HepG2 (cell line): ENCODE data around the gene B4GALT5. TPM values are rescaled to one million over a fixed set of nuclear protein-coding genes. Genes with fewer than 3 reads are reported as not detected.

Source experiments
- AKAP8 ChIP-seq: sonication (generic); formaldehyde crosslinking; IDR thresholded peaks from 2 replicates; pipeline ENCODE4 v1.5.1; 2020; ENCODE audit warnings: mild to moderate bottlenecking, missing genetic modification reagents
- CC2D1A ChIP-seq: sonication (generic); formaldehyde crosslinking; IDR thresholded peaks from 2 replicates; pipeline ENCODE4 v1.8.1; 2023; ENCODE audit warnings: mild to moderate bottlenecking, missing genetic modification reagents
- EHMT2 ChIP-seq: fragments of 200-600 bp; sonication (generic); IDR thresholded peaks from 2 replicates; pipeline ENCODE4 v1.7.0; 2017; ENCODE audit warnings: antibody characterized with exemption, low read depth, low read length, borderline replicate concordance
- ESRRA ChIP-seq: sonication (generic); formaldehyde crosslinking; IDR thresholded peaks from 2 replicates; pipeline ENCODE4 v1.5.1; 2020; ENCODE audit warnings: mild to moderate bottlenecking, low read depth, missing genetic modification reagents
- IRF2 ChIP-seq: IDR thresholded peaks from 2 replicates; pipeline ENCODE4 v1.6.1; 2018; ENCODE audit warnings: missing genetic modification reagents, missing compliant biosample characterization
- JUN ChIP-seq: sonication (generic); formaldehyde crosslinking; IDR thresholded peaks from 2 replicates; pipeline ENCODE4 v1.4.0; 2020; ENCODE audit warnings: mild to moderate bottlenecking, missing genetic modification reagents
- MAFF ChIP-seq: IDR thresholded peaks from 2 replicates; pipeline ENCODE4 v1.6.1; 2011; ENCODE audit warnings: low read depth, low read length, improper control_type of control experiment
- MAFK ChIP-seq, 2 experiments: IDR thresholded peaks in 1 of 2; conservative IDR thresholded peaks in 1 of 2; 2 replicates each; pipeline ENCODE4 v1.6.1; 2011; ENCODE audit warnings: improper control_type of control experiment in 2 of 2, low read length in 2 of 2
- NFAT5 ChIP-seq: sonication (generic); formaldehyde crosslinking; IDR thresholded peaks from 2 replicates; pipeline ENCODE4 v1.4.0; 2020; ENCODE audit warnings: missing genetic modification reagents
- ONECUT2 ChIP-seq: sonication (generic); formaldehyde crosslinking; IDR thresholded peaks from 2 replicates; pipeline ENCODE4 v1.4.0; 2020; ENCODE audit warnings: missing genetic modification reagents
- PHF21A ChIP-seq: sonication (generic); formaldehyde crosslinking; IDR thresholded peaks from 2 replicates; pipeline ENCODE4 v1.5.0; 2020; ENCODE audit warnings: mild to moderate bottlenecking, missing genetic modification reagents
- PRMT3 ChIP-seq: sonication (generic); formaldehyde crosslinking; IDR thresholded peaks from 2 replicates; pipeline ENCODE4 v1.8.1; 2022; ENCODE audit warnings: low read depth, mild to moderate bottlenecking, moderate library complexity, missing genetic modification reagents, borderline replicate concordance
- SMAD1 ChIP-seq: sonication (generic); formaldehyde crosslinking; IDR thresholded peaks from 2 replicates; pipeline ENCODE4 v1.4.0; 2020; ENCODE audit warnings: missing genetic modification reagents, low read depth, mild to moderate bottlenecking, borderline replicate concordance
- SNAPC4 ChIP-seq: sonication (generic); formaldehyde crosslinking; IDR thresholded peaks from 2 replicates; pipeline ENCODE4 v1.4.0; 2020; ENCODE audit warnings: mild to moderate bottlenecking, missing genetic modification reagents
- ZBTB39 ChIP-seq: sonication (generic); formaldehyde crosslinking; IDR thresholded peaks from 2 replicates; pipeline ENCODE4 v1.5.0; 2020; ENCODE audit warnings: missing genetic modification reagents
- ZNF501 ChIP-seq: sonication (generic); formaldehyde crosslinking; IDR thresholded peaks from 2 replicates; pipeline ENCODE4 v1.5.1; 2020; ENCODE audit warnings: mild to moderate bottlenecking, moderate library complexity, missing genetic modification reagents
- ZNF761 ChIP-seq: sonication (generic); formaldehyde crosslinking; conservative IDR thresholded peaks from 2 replicates; pipeline ENCODE4 v1.4.0; 2020; ENCODE audit warnings: mild to moderate bottlenecking, missing genetic modification reagents
- ZNF788 ChIP-seq: sonication (generic); formaldehyde crosslinking; IDR thresholded peaks from 2 replicates; pipeline ENCODE4 v1.5.0; 2020; ENCODE audit warnings: mild to moderate bottlenecking, missing genetic modification reagents, borderline replicate concordance
- polyA plus RNA-seq, 8 experiments: library from polyadenylated mRNA; depleted of rRNA in 3 of 8; stranded (reverse) in 7 of 8; unstranded in 1 of 8; fragments of >200 nt; fragmentation: Illumina TruSeq in 4 of 8; extraction: Trizol in 4 of 8; gene quantifications; 2 replicates each; pipeline versions ENCODE4 v1.2.1 to v1.2.3, GENCODE V29; 2011 to 2016; ENCODE audit warnings: low read depth in 4 of 8, missing spikeins in 1 of 8, mixed read lengths in 1 of 8; ENCODE audit not compliant: insufficient read depth in 1 of 8
- total RNA-seq, 5 experiments: library from RNA; depleted of rRNA; stranded (reverse); fragments of >200 nt; fragmentation: Illumina TruSeq; extraction: Trizol; gene quantifications; 2 replicates each; pipeline ENCODE4 v1.2.3, GENCODE V29; 2016; ENCODE audit warnings: low read depth in 1 of 5

Gene B4GALT5
- total and polyA plus RNA-seq, 2 of the 13 experiments (the other 11 are each of a cell fraction or from before 2014, with no cell fraction given), result 27.3 to 30.9 TPM

GRCh38 chr20:49597825-49598395 lies 115.8 kb downstream of the B4GALT5 start (continued):
- TF ChIP-seq ZBTB39 (CRISPR knock-in tag) (no peak), NFAT5 (no peak), PHF21A (CRISPR knock-in tag) (no peak), ZNF788 (CRISPR knock-in tag) (no peak), JUN (CRISPR knock-in tag) (no peak), ZNF501 (CRISPR knock-in tag) (no peak), SNAPC4 (CRISPR knock-in tag) (no peak), ZNF761 (no peak), ONECUT2 (CRISPR knock-in tag) (no peak), EHMT2 (no peak), AKAP8 (CRISPR knock-in tag) (no peak), MAFF (no peak), PRMT3 (CRISPR knock-in tag) (no peak), MAFK (conservative IDR thresholded peaks at IDR 0.05 in 1 of 2, IDR thresholded peaks at IDR 0.05 in 1 of 2; ENCODE audit: low read length in 2 of 2) (no peak), CC2D1A (CRISPR knock-in tag) (no peak), IRF2 (no peak), SMAD1 (no peak), ESRRA (CRISPR knock-in tag) (no peak; the same call in 1 of the 2 replicates)
